ENCODE measurements around the gene MAP4K3.
"Not testable (repeated sequence)": the region's sequence is repeated elsewhere in the genome, so short reads cannot be mapped to it uniquely, and the experiment has no call there.

DNA sequence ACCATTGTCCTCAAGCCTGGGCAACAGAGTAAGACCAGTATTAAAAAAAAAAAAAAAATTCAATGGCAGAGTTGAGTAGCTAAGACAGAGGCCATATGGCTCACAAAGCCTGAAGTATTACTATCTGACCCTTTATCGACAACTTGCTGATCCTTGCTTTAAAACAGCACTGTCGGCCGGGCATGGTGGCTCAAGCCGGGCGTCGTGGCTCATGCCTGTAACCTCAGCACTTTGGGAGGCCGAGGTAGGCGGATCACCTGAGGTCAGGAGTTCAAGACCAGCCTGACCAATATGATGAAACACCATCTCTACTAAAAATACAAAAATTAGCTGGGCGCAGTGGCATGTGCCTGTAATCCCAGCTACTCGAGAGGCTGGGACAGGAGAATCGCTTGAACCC lies 53.0 kb downstream of the MAP4K3 start:
- not testable (repeated sequence) for TF ChIP-seq EP300, POLR2AphosphoS5, POLR2A (IDR thresholded peaks at IDR 0.05)
- TF ChIP-seq, protein P1, sequence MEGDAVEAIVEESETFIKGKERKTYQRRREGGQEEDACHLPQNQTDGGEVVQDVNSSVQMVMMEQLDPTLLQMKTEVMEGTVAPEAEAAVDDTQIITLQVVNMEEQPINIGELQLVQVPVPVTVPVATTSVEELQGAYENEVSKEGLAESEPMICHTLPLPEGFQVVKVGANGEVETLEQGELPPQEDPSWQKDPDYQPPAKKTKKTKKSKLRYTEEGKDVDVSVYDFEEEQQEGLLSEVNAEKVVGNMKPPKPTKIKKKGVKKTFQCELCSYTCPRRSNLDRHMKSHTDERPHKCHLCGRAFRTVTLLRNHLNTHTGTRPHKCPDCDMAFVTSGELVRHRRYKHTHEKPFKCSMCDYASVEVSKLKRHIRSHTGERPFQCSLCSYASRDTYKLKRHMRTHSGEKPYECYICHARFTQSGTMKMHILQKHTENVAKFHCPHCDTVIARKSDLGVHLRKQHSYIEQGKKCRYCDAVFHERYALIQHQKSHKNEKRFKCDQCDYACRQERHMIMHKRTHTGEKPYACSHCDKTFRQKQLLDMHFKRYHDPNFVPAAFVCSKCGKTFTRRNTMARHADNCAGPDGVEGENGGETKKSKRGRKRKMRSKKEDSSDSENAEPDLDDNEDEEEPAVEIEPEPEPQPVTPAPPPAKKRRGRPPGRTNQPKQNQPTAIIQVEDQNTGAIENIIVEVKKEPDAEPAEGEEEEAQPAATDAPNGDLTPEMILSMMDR (IDR thresholded peaks at IDR 0.05) = not testable (repeated sequence)
